UCSD-AML1 (cell line): ENCODE results near the gene TRPM4.
"Not testable (repeated sequence)": the region's sequence is repeated elsewhere in the genome, so short reads cannot be mapped to it uniquely, and the experiment has no call there.

Experiments used
- DNase-seq: peaks from one replicate; lab custom pipeline; 2025; ENCODE audit not compliant: unreplicated experiment; lab: John Stamatoyannopoulos, UW

Gene TRPM4

DNA sequence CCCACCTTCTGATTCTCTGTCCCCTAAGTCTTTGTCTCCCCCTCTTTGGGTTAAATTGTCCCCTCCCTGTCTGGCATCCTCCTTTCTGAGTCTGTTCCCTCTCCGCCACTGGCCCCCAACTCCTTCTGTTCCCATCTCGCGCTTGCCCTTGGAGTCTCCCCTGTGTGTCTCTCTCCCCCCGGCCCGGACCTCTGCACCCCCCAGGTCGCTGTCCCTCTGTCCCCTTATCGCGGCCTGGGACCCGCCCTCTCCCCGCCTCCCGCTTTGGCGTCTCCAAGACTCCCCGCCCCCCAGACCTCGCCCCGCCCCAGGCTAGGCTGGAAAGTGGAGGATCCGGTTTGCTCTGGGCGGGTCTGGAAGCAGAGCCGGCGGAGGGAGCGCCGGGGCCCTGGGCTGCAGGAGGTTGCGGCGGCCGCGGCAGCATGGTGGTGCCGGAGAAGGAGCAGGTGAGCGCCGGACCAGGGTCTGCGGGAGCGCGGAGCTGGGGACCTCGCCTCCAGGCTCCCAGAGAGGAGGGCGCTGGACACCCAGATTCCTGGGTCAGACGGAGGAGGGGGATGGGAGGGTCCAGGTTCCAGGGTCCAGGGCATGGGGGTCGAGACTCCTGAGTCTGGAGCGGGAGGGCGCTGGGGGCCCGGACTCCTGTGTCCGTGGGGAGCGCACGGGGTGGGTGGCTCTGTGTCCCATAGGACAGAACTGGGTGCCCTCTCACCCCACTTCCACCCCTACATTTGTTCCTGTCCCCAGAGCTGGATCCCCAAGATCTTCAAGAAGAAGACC is at the start of gene TRPM4:
Gene TRPM4 (plus strand): TSS at position 348 of the 780 bp plus-strand sequence. CDS start 75 bp downstream, at position 423.
- peak; percentile 88 for DNase-seq

DNA sequence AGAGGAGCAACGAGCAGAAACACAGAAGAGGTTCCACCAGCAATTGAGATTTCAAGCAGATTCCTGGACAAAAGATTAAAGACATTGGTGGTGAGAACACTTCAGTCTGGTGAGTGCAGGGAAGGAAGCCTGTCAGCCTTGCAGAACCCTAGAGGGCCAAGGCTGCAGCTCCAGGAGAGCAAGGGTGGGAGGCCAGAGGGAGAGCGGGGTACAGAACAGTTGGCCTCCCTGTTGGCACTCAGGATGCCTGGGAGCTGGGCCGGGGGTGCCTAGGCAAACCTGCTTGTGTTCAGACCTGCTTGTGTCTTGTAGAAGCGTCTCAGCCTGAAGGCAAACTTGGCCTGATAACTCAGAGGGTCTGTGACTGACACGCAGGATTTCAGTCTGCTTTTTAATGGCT is 48.5 kb upstream of the TRPM4 start:
- DNase-seq: no peak

DNA sequence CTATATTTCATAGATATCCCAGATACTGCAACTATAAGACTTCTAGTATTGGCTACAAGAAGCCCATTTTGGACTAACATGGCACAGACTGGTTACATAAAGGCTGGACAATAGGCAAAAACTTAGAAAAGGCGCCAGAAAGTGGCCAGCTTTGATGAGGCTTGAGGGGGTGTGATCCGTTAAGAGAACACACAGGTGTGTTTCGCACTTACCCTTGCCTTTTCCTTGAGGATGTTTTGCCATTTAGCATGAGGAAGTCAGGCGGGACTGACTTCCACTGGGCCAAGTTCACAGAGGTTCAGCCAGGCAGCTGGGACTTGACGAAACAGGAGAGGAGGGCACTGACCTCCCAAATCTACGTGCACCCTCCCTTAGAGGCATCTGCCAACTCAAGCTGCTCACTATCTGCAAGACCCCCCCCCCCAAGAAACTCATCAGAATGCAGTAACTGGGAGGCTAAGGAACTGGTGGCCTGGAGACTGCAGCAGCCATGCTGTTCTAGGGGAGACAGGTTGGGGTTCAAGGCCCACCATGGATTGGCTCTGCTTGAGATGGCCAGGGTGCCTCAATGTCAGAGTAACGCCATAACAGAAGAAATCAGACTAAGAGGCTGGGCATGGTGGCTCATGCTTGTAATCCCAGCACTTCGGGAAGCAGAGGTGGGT is 47.9 kb upstream of the TRPM4 start:
- DNase-seq: no peak

DNA sequence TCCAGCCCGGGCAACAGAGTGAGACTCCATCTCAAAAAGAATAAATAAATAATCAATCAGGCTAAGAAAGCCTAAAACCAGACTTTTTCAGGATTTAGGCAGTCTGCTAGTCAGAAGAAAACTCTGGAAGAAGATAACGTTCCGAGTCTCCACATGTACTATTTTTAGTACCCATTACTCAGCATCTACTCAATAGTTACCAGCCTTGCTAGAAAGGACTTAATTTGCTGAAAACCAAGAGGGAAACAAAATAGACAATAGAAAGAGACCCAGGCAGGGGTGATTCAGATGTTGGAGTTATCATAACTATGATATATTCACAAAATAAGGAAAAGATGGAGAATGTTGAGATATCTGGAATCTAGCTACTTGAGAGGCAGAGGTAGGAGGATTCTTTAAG is 47.0 kb upstream of the TRPM4 start:
- no peak for DNase-seq

DNA sequence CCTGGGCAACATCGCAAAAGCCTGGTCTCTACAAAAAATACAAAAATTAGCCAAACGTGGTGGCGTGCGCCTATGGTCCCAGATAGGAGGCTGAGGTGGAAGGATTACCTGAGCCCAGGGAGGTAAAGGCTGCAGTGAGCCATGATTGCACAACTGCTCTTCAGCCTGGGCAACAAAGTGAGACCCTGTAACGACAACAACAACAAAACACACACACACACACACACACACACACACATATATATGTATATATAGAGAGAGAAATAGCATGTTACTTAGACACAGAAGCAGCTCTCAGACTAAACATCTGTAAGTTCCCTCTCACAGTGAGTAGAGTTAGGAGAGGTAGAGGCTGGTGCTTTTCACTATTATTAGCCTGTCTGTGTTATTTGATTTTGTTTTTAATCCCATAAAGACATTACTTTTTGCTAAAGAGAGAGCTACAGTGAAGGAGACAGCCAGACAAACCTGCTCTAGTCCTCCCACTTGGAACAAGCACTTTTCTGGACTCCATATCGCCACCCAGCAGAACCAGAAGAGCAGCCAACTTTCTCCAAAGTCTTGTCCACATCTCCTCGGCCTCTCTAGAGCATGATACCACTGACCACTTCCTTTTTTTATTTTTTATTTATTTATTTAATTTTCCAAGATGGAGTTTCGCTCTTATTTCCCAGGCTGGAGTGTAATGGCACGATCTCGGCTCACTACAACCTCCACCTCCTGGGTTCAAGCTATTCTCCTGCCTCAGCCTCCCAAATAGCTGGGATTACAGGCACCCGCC is 46.2 kb upstream of the TRPM4 start:
- DNase-seq: no peak

DNA sequence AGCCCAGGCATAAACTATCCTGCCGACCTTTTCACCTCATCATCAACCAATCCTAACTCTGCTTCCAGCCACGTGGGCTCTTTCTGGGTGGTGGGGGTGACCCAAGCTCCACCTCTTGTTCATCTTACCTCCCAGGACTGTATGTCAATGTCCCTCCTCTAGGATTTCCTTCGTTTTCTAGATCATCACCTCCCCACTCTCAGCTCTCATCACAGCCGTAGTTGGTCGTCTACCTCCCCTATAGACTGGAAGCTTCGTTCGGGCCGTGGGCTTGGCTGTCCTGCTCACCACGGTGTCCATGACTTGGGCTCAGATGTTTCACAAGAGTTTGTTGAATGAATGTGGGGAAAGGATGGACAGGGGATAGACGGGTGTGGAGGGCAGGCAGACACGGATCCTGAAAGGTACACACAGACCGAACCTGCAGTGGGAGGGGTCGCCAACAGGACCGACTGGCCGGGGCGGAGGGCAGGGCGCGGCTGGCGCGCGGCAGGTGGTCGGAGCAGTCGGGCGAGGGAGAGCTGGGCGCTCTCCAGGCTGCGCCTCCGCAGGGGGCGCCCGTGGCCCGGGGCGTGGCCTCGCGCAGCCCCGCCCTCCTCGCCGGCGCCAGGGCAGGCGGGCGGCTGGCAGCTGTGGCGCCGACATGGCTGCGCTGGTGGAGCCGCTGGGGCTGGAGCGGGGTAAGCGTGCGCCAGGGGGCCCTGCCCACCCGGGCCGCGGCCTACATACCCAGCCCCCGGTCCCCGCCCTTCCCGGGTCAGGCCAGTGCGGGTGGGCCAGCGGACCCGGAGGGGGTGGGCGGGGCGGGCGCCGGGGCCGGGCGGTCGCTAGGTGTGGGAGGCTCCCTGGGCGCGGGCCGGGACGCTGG is 43.6 kb upstream of the TRPM4 start, which contains the start of gene LIN7B:
Gene LIN7B (plus strand): TSS at position 609 of the 868 bp plus-strand sequence. CDS start 35 bp downstream, at position 644.
- peak; percentile 82 for DNase-seq

DNA sequence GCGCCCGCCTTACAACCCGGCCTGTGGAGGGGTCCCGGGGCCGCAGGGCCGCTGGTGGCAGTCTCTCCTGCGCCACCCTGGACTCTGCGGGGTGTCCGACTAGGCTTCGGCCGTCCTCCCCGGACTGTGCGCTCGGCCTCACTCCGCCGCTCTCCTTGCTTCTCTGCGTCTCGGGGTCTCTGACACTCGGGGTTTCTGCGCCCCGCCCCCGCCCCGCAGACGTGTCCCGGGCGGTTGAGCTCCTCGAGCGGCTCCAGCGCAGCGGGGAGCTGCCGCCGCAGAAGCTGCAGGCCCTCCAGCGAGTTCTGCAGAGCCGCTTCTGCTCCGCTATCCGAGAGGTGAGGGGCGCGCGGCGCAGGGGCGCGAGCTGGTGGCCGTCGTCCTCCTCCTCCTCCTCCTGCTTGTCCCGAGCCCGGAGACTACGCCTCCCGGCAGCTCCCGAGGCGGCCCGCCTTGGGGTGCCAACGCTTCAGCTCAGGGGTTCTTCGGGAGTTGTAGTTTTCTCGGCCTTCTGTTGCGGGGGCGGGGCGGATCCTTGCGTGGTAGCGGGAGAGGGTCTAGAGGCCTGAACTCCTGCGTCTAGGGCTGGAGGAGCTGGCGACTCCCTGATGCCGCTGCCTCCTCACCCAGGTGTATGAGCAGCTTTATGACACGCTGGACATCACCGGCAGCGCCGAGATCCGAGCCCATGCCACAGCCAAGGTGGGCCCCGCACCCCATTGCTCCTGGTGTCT is 42.8 kb upstream of the TRPM4 start:
- no peak for DNase-seq

DNA sequence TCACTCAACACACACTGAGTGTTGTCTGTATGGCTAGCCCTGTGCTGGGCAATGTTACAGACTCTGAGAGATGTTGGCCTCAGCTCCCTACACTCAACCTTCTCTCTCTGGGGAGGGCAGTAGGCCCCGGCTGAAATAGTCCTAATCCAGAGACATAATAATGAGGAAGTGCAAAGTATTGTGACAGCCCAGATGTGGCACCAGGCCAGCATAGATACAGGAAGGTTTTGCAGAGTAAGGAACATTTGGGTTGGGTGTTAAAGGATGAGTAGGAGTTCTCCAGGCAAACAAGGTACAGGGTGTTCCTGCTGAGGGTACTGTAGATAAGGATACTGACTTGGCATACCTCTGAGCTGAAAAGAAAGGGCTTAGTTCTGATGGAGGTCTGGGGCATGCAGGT is 41.0 kb upstream of the TRPM4 start:
- DNase-seq: peak; percentile 41

DNA sequence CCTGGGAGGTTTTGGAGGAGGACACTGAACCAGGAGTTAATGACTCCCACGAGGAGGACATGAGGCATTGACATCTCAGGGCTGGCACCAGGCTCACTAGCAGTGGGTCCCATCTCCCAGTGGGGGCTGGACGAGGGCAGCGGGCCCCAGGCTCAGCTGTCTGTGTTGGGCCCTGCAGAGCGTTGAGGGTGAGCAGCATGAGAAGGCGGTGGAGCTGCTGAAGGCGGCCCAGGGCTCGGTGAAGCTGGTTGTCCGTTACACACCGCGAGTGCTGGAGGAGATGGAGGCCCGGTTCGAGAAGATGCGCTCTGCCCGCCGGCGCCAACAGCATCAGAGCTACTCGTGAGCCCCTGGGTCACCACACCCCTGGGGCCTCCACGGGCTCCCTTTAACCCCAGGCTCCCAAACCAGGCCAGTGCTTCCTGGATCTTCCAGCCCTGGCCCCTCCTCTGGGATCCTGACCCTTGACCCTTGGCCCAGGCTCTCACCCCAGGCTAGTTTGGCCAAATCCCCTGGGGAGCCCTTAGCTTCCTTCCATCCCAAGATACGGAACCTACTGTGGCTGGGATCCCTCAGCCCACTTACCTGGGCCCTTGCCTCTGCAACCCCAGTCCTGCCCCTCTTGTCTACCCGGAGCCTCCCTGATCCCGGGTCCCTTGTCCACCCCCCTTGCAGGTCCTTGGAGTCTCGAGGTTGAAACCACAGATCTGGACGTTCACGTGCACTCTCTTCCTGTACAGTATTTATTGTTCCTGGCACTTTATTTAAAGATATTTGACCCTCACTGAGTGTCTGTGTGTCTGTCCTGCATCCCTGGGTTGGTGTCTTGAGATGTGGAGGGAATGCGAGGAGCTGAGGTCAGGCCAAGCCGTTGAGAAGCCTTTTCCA is 39.7 kb upstream of the TRPM4 start:
- no peak for DNase-seq

DNA sequence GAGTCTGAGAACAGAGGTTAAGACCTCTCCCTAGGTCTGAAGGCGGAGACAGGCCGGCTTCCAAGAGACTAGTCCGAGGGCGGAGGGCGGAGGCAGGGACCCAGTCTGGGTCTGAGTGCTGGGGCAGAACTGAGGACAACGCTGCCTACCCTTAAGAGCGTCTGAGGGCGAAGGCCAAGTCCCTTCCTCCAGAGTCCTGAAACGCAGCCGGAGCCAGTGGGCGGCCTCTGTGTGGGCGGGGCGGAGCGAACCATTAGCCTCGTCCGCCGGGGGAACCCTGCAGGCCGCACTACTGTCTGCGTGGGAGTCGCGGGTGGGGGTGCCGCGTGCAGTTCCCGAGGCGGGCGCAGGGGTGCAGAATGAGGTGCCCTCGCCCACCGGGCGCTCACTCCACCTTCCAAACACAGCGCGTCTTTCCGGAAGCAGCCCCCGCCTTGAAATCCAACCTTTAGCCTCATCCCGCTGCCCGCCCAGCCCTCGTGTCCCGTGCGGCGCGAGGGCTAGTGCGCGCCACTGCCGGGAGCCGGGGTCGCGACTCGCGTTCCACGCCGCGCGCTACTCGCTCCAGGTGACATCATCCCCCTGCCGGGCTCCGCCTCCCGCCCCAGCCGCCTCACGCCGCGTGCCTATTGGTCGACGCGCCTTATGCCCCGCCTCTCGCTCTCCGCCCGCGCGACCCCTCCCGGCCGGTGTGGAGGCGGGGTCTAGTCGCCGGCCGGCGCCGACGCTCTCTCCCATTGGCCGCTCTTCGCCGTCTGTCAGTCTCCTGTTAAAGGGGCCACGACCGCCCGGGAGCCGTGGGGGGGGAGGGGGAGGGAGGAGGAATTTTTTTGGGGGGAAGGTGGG is 38.8 kb upstream of the TRPM4 start, which contains the start of gene C19orf73:
Gene C19orf73 (minus strand): TSS at position 579 of the 846 bp plus-strand sequence. CDS start 121 bp downstream, at position 458.
- peak; percentile 97 for DNase-seq

DNA sequence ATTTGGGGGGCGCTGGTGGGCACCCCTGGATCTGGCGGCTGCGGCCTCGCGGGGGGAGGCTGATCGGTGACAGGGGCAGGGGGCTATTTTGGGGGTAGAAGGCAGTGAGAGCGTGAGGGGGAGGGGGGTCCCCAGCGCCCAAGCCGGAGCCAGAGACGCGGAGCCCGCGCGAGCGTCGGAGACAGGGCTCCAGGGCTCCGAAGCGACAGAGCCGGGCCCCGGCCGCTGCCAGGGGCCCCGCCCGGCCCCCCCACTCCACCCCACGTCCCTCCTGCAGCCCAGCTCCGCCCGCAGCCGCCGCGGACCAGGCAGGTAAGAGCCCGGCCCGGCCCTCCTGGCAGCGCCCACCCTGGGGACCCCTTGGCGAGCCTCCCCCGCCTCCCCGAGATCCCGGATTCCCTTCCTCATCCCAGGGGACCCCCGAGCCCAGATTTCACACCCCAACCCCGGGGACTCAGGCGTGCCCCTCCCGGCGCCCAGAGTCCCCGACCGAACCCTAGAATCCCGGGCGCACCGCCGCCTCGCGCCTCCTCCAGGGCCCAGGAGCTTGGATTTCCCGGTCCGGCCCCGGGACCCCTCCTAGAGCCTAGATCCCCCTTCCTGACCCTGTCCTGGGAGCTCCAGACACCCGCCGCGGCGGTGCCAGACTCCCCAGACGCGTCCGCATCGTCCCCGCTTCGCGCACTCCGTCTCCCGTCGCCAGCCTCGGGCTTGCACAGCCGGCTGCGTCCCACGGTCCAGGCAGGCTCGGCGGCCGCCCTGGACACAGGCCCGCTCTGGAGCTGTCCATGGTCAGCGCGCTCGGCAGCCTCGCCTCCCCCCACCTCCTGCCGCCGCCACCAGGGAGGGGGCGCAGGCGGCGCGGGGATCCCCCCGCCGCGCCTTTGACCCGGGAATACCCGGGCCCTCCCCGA is 37.9 kb upstream of the TRPM4 start, which contains the start of gene PPFIA3:
Gene PPFIA3 (plus strand): TSS at position 134 of the 914 bp plus-strand sequence. CDS start 8,330 bp downstream, outside the sequence.
- no peak for DNase-seq

DNA sequence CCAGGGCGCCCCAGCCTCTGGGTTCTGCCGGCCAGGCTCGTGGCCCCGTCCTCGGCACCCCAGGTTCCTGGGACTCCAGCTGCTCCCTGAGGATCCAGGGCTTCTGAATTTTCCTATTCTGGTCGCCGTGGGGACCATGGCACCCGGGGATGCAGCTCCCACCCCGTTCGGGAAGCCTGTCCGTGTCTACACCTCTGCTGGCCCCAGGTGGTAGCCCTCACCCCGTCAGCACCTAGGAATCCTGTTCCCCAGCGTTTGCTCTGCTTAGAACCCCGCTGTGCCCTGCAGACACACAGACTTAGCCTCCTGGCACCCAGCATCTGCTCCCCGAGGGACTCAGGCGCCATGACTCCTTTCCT is 37.3 kb upstream of the TRPM4 start:
- no peak for DNase-seq

DNA sequence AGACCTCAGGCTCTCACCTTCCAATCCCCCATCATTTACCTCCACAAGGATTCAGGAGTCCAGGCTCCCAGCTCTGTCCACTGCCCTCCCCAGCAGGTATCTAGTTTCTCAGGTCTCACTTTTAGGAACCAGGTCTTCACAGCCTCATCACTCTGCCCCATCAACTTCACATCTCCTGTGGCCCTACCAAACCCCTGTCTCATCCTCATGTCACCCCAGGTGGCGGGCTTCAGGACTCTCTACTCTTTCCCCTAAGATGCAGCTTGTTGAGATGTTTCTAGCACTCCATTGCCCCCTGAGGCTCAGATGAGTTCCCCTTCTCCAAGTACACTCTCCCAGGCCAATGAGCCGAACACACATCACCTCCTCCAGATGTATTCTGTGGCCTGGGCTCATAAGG is 36.7 kb upstream of the TRPM4 start:
- no peak for DNase-seq

DNA sequence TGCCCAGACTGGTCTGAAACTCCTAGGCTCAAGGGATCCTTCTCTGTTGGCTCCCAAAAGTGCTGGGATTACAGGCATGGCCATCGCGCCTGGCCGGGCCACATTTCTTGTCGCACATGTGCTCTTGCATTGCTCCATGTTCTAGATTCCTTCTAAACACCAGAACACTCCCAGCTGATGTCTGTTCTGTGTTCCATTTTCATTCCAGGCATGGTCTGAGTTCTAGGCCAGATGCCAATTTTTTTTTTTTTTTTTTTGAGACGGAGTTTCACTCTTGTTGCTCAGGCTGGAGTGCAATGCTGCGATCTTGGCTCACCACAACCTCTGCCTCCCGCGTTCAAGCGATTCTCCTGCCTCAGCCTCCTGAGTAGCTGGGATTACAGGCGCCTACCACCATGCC is 35.8 kb upstream of the TRPM4 start:
- DNase-seq: not testable (repeated sequence)

DNA sequence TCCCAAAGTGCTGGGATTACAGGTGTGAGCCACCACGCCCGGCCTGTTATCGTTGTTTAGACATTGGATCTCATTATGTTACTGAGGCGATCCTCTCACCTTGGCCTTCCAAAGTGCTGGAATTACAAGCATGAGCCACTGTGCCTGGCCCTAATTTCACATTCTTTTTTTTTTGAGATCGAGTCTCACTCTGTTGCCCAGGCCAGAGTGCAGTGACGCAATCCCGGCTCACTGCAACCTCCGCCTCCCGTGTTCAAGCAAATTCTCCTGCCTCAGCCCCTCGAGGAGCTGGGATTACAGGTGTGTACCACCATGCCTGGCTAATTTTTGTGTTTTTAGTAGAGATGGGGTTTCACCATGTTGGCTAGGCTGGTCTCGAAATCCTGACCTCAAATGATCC is 34.3 kb upstream of the TRPM4 start:
- not testable (repeated sequence) for DNase-seq

DNA sequence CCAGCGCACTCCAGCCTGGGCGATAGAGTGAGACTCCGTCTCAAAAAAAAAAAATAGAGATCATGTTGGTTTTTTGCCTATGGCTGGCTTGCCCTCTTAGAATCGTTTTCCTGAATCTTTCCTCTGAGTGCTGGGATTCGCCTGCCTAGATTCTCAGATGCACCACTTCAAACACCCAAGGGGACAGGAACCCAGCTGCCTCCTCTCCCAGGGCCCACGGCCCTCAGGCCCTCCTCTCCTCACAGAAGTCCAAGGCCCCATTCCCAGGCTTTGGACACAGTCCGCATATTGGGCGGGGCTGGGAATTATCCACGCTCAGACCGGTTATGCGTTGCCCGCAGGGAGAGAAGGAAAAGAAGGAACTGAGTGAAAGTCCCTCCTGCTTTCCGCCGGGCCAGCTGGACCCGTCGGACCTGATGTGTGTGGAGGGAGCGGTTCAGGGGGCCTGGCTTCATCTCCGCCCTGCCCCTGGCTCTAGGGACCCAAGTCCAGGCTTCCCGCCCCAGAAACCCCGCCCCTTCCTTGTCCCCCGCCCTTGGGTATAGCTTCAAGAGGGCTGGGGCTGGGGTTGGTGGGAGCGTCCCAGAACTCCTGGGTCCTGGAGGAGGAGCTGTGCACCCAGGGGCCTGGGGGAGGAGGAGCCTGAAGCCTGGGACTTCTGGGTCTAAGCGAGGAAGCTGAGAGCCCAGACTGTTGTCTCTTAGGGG is 32.4 kb upstream of the TRPM4 start:
- DNase-seq: no peak
